Limb (tissue), 2 donors: ENCODE data around the gene IFT88.

ENCODE experiments used
- DNase-seq, 2 donors: peaks; one replicate each; pipeline ENCODE4 v3.0.0-alpha.2; 2016; ENCODE audit errors: extremely low spot score in 2 of 2

IFT88 gene, protein sequence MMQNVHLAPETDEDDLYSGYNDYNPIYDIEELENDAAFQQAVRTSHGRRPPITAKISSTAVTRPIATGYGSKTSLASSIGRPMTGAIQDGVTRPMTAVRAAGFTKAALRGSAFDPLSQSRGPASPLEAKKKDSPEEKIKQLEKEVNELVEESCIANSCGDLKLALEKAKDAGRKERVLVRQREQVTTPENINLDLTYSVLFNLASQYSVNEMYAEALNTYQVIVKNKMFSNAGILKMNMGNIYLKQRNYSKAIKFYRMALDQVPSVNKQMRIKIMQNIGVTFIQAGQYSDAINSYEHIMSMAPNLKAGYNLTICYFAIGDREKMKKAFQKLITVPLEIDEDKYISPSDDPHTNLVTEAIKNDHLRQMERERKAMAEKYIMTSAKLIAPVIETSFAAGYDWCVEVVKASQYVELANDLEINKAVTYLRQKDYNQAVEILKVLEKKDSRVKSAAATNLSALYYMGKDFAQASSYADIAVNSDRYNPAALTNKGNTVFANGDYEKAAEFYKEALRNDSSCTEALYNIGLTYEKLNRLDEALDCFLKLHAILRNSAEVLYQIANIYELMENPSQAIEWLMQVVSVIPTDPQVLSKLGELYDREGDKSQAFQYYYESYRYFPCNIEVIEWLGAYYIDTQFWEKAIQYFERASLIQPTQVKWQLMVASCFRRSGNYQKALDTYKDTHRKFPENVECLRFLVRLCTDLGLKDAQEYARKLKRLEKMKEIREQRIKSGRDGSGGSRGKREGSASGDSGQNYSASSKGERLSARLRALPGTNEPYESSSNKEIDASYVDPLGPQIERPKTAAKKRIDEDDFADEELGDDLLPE

DNA sequence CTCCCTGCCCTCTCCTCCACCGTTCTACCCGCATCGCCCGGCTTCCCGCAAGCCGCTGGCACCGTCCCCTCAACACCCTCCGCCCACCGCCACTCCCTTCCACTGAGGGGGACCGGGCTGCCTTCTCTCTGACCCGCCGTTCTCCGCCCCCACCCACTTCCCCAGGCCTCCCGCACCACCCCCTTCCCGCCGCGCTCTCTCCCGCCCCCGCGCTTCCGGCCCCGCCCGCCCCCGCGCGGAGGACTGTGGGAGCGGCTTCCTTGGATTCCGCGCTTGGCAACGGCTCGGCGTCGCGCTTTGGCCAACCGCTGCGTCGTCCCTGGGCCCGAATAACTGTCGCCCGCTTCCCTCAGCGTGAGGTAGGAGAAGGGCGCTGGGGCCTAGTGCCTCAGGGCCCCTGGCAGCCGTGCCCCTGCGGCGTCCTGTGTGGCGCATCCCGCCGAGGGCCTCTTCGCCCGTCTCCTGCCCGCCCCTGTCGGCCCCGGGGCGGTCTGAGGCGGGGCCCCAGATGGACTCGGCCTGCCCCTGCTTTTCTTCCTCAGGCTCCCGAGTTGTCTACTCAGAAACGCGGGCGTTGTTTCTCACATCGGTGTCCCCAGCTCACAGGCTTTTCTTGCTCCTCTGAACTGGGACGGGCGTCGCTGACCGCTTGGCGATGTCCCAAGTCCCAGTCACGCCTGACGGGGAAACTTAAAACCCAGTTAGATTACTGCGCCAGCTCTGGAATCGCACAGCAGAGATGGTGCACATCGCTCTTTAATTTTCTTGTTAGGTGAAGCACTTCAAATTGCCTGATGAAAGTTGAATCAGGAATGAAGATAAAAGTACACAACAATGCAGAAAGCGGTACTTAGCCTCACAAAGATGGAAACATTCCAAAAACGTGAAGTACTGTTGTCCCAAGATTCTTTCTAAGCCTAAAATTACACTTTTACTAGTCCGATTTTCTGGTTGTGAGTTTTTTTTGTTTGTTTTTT is at the start of gene IFT88:
Gene IFT88 (plus strand): TSS at position 260 of the 977 bp plus-strand sequence. CDS start 7,229 bp downstream, outside the sequence.
- peak; percentile 92 to 98 for DNase-seq

DNA sequence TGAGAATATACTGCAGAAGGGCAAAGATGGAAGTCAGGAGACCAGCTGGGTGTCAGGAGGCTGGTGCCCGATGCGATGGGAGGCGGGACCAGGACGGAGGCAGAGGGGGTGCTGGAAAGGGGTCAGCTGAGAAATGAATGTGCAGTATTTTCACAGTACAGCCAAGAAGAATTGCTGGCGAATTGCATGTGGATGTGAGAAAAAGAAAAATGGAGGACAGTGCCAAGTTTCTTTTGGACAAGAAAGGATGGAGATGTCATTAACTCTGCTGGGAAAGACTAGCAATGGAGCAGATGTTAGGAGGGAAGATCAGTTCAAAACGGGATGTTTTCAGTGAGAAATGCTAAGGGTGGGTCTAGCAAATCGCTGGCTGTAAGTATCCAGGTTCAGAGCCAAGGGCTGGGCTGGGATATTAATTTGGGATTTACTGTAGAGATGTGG is 48.3 kb upstream of the IFT88 start:
- DNase-seq: peak in 1 of 2 donors; percentile 66

DNA sequence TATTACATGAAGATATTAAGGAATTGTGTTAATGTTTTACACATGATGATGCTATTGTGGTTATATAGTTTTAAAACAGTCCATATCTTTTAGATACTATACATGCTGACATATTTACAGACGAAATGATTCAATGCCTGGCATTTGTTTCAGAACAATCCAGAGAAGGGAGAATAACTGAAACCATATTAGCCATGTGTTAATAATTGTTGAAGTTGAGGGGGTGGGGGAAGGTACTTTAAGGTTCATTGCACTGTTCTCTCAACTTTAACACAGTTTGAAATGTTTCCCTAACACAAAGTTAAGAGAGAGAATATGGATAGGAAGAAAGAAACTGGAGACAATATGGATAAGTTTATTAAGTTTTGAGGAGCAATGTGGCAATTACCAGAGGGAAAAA is 47.1 kb upstream of the IFT88 start:
- peak in 1 of 2 donors; percentile 32 for DNase-seq

DNA sequence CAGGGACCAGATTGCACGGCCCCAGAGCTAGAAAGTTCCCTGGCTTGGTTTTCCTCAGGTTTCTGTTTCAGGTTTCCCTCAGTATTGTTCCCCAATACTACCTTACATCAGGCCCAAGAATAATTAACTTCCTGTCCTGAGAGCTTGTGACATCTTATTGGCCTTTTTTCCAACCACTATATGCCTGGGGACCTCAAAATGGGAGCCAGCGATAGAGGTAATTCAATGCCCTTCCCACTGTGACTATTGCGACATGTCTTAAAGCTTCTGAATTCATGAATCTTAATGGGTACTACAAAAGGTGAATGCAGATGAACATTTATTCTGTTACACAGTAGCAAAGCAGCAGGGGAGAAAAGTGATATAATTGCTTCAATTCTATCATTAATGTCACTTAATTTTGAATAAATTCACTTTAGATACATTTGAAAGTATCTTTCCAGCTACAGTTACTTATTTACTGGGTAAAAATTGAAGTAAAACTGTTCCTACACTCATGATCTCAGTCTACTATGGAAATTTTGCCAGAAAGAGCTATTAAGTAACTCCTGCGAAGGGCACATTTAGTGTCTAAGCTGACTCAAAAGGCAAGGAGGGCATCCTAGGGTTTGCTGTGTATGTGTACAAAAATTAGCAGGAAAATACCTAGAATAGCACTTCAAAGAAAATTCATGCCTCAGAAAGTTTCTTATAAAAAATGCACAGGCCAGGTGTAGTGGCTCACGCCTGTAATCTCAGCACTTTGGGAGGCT is 45.4 kb upstream of the IFT88 start:
- DNase-seq: no peak

DNA sequence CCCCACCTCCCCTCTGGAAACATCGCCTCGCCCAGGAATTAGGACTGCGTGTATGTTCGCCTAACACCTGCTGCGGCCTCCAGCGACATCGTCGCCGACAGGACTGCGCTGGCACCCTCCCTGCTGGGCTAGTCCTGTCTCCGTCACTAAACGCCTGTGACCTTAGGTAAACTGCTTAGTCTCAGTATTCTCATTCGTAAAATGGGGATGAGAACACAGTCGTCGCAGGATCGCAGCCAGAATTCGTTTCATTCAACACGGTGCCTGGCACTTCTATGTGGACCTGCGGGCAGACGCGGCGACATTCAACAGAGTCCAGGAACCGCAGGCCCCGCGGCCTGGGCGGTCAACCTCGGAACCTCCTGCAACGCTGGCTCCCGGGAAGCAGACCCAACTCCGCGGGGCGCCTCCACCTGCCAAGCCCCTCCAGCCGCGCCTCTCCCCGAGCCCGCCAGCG is 41.8 kb upstream of the IFT88 start:
- DNase-seq: peak; percentile 9 to 45

DNA sequence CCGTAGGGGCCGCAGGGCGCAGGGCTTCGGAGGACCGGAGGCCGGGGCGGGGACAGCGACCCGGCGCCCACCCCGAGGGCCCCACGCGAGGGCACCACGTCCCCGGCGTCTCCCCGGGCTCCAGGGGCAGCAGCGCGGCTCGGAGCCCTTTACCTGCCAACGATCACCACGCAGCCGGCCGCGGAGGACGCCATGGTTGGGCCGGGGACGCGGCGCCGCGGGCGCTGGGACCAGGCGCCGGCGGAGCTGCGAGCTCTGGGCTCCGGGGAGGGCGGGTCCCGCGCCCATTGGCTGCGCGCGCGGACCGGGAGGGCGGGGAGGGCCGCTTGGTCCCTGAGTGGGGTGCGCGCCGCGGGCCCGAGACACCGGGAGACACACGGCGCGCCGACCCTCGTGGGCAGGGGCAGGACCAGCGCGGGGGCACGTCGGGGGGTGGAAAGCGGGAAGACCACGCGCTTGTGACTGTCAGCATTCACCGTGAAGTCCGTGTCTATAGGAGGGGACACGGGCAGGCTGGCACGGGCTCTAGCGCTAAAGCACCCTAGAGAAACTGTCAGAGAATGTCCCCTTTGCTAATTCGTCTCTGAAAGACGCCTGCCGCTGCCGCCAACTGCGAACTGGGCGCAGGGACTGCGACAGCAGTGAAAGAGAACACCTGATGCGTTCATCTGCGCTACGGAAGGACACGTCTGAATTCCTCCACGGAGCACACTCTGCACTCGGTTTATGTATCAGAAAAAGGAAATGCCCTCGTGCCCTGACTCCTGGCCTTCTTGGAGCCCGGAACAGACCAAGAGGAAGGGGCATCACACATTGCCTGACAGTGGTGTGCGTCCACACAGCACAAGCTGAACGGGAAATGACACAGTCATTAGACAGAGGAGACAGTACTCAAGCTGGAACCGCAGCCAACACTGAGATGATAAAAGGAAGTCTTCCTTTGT is 41.1 kb upstream of the IFT88 start, which contains the start of gene CRYL1:
Gene CRYL1 (minus strand): TSS at position 257 of the 944 bp plus-strand sequence. CDS start 63 bp downstream, at position 194.
- peak; percentile 30 to 83 for DNase-seq

DNA sequence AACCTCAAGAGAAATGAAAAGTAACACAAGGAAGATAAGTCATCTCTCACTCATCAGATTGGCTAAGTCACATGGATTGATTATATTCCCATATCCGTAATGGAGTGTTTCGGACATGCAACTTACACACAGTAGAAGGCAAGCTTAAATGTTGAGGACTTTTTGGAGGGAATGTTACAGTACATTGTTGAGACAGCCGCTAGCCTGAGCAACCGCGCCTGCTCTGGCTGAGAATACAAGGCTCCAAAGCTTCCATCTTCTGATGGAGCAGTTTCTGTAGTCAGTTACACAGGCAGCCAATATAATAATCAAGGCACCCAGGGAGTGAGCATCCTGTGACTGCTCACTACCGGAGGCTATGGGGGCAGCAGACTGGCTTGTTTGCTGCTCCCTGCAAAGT is 40.3 kb upstream of the IFT88 start:
- no peak for DNase-seq

DNA sequence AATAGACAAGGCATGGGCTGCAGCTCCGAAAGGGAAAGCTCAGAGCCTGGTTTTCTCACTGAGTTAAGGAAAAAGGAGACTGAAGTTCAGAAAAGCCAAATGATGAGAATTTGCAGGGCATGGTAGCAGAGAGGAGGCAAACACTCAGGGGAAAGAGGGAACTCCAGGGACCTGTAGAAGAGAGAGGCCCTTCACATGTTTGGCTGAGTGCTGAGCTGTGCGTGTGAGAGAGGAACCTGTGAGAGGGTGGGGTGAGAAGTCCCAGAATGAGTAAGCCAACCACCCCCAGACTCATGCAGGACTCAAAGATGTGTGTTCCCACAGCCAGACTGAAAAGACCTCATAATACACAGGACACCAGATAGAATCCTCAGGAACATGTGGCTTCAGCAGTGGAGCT is 38.5 kb upstream of the IFT88 start:
- no peak for DNase-seq

DNA sequence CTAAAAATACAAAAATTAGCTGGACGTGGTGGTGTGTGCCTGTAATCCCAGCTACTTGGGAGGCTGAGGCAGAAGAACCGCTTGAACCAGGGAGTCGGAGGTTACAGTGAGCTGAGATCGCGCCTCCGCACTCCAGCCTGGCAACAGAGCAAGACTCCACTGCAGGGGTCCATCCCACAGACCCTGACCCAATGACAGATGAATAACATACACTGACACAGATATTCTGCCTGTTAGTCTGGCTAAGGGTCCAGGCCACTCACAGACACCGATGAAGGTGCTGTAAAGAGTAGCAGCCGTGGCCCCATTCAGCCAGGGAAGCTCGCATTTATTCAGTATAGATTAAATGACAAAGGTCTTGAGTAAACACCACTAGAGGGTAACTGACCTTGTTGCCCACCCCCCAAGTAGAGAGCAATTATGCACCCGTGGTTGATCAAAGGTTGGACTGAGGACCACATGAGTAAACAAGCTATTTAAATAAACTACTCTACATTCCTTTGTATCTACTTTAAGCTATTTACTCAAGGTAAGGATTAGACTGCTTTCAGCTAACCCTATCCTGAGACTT is 32.8 kb upstream of the IFT88 start:
- DNase-seq: no peak

DNA sequence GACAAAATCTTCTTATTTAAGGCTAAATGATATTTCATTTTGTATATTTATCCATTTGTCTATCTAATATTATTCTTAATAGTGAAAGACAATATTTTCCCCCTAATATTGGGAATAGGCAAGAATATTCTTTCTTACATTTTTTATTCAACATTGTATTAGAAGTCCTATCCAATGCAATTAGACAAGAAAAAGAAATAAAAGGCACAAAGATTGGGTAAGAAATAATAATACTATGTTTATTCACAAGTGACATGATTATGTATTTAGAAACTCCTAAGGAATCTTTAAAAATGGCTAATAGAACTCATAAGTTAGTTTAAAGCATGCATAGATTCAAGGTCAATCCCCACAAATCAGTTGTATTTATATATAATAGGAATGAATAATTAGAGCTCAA is 30.0 kb upstream of the IFT88 start:
- no peak for DNase-seq

DNA sequence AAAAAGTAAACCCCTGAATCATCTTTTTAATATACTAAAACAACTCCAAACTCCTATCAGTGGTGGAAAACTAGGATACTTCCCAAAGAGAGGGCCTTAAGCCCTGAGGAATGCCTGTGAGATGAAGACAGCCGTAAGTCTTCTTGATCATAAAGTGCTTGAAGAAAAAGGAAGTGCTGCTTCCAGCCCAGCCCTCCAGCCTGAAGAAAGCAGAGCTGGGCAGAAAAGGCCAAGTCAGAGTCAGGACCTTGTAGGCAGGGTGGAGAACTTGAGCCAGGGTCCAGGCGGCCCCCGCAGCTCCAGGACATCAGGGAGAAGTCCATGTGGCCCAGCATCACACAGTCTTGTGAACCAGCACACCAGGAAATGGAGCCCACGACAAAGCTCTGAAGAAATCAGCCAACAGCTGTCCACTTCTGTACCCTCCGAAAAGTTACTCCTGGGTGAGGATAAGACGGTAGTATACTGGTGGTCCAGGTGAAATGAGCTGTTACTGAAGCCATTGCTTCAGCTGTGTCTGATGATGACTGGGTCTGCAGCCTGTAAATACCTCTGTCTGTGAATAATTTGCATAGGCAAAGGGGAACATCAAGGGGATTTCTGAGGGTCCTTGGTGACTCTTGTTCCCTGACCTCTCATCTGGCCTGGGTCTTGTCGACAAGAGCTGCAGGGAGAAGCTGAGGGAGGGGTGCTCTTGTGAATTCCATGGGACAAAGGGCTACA is 22.6 kb upstream of the IFT88 start:
- DNase-seq: no peak

DNA sequence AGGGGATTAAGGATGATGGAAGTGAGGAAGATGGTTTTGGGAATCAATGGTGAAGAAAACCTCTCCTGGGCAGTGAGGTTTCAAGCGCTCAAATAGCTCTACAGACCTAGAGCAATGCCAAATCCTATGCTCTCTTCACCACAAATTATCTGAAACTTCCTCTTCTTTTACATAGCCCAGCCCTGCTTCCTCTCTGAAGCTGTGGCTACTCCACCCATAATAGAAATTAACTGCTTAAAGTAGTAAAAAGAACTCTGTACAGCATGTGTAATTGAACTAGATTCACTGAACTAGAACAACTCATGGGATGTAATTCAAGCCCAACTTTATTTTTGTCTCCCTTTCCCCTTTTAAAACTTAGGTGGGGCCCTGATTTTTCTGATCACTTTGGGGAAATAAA is 20.4 kb upstream of the IFT88 start:
- no peak for DNase-seq

DNA sequence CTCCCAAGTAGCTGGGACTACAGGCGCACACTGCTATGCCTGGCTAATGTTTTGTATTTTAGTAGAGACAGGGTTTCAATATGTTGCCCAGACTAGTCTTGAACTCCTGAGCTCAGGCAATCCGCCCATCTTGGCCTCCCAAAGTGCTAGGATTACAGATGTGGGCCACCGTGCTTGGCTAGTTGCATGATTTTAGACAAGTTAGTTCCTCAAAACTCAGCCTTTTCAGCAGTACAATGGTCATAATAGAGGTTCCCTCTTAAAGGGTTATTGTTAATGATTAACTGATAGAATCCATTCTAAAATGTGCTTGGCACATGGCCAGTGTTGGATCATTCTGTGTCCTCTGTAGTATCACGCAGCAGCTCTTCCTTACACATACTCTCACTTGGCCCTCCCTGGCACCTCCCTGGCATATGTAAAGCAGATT is 19.5 kb upstream of the IFT88 start:
- DNase-seq: no peak

DNA sequence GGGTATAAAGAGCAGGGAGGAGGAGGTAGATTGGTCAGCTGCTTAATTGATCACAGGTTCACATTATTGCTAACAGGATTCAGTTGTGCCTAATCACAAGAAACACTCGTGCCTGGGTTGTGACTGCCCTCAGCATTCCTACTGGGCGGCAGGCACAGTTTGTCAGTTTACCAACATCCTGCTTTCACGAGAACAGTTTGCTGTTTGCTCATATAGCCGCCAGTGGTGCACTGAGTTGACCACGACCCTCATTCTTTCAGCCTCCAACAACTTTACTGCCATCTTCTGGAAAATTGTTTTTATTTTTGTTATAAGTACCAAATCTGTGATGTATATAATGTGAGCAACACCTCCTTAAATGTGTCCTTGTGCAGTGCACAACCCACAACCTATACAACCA is 16.2 kb upstream of the IFT88 start:
- no peak for DNase-seq

DNA sequence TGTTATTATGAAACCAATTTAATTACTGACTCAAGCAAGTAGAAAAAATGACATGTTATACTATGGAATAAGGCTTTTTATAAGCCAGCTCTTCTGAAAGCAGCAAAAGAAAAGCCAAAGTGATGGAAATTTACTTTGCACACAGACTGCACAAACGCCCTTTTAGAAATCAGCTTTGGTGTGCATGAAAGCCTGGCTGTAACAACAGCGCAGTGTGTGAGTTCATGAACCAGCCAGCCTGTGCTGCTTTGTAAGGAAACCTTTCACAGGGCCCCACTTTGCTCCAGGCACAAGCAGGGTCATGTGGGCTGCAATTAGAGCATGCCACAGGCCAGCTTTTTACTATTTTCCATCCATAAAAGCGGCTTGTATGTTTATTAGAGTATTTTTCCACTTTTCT is 13.6 kb upstream of the IFT88 start:
- peak; percentile 66 to 67 for DNase-seq

DNA sequence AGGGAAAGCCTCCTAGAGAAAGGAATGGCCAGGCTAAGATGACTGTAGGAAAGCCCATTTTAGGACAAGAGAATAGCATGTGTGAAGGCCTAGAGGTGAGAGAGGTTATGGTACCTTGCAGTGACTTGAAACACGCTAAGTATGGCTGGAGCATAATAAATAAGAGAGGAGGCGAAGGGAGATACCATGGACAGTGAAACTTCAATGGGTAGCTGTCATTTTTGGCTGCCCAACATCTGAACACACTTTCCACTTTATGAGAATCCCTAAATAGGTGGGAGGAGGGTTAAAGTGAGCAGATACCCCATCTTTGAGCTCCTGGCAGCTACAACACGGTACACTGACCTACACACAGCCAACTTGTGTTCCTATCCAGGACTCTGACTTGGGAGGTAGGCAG is 8.0 kb upstream of the IFT88 start:
- DNase-seq: no peak

DNA sequence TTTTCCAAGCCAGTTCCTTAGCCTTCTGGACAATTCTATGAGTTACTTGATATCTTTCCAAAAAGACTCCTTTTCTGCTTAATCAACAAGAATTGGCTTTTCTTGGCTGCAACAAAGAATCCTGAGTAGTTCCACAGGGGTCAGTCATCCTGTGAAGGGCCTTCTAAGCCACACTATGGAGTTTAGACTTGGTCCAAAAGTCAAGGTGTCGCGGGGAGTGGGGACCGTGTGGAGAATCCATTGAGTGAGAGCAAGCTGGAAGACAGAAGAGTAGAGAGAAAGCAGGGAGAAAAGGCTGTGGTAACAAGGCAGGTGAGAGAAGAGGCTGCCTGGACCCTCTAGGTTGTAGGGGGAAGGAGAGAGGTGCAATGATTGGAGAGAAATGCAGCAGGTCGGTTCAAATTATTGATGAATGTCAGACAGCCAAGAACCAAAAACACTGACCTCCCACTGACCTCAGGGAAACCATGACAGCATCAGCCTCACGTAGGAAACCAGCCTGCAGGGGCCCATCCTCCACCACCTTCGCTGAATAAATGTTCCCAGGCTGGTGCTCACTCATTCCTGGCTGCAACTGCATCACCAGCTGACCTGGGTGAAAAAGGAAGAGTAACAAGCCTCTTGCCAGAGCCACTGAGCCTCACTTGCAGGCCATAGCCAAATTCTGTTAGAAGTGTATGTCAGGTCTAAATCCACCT is 7.1 kb upstream of the IFT88 start:
- DNase-seq: no peak

DNA sequence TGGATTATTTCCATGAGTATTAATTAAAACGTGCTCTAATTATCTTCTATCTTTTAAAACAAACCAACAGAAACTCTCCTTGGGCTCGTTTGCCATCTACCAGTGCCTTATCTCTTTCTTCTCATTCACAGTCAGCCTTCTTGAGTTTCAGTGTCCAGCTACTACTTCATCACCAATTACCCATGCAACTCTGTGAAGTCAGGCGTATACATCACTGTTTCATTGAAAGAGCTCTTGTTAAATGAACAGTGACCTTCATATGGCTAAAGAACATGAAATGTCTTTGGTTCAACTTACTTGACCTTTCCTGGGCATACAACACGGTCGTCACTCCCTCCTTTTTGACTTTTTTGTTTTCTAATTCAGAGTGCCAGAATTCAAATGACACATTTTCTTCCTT is 5.2 kb upstream of the IFT88 start:
- DNase-seq: no peak
